ENCODE results near the gene DENND5A. TPM values are rescaled to one million over a fixed set of nuclear protein-coding genes. Genes with fewer than 3 reads are reported as not detected.
A peak's percentile ranks its signal among the peaks of the same experiment; 100 is the strongest.

The DENND5A gene
- total RNA-seq, 1 experiment from 2014 or later, result 136 TPM

GRCh38 chr11:9285850-9286587 is 20.9 kb upstream of the DENND5A start (continued):
- no peak for TF ChIP-seq POLR2AphosphoS5 (IDR thresholded peaks at IDR 0.05; ENCODE audit: low read depth, low read length)

GRCh38 chr11:9280655-9281301 is 15.6 kb upstream of the DENND5A start:
- DNase-seq (ENCODE audit: low read depth, low spot score), result no peak
- no peaks in the 10 kb centered on the region for H3K9me3 ChIP-seq (ENCODE audit: control insufficient read depth, insufficient read depth, low read depth, low read length)
- in situ Hi-C loops (cut with HindIII; ENCODE audit: low pct_unique_long_range_greater_than_20kb, low sequenced_read_pairs), result loop anchor here (5.0 kb wide), 1 partner anchor 37 kb away; no protein-coding TSS in a partner anchor
- no peak overlapping the region for H3K4me3 ChIP-seq (ENCODE audit: low read depth in 2 of 2, low read length in 2 of 2)
- peaks cover 6% of the 10 kb centered on the region for H3K36me3 ChIP-seq (ENCODE audit: control insufficient read depth, insufficient read depth, low read length)
- BruUV-seq (replicated peaks), result no TSS peak
- POLR2A ChIA-PET, result no interaction called here
- ATAC-seq, result peak; percentile 51
- H3K27me3 ChIP-seq (ENCODE audit: control insufficient read depth, insufficient read depth, low read length), result no peaks in the 10 kb centered on the region
- no peak overlapping the region for H3K27ac ChIP-seq (ENCODE audit: low read length)
- H3K4me1 ChIP-seq (ENCODE audit: control insufficient read depth, insufficient read depth, low read length), result peaks cover 9% of the 10 kb centered on the region; the same call in 1 of the 2 replicates
- CTCF ChIA-PET, result interaction anchor here (0.7 to 0.8 kb wide), 2 partner anchors 61 to 104 kb away, joined by 4 to 5 read pairs; no protein-coding TSS in a partner anchor
- intact Hi-C loops (cut with micrococcal nuclease; ENCODE audit: unreplicated experiment), result no loop called here
- TF ChIP-seq SIN3A (IDR thresholded peaks at IDR 0.05; ENCODE audit: borderline replicate concordance, insufficient read depth, low read depth, low read length) (no peak), POLR2AphosphoS5 (IDR thresholded peaks at IDR 0.05; ENCODE audit: low read depth, low read length) (0 out of 2 replicates have a peak, but pooled peaks have one; percentile 2), TCF7L2 (IDR thresholded peaks at IDR 0.05; ENCODE audit: low read depth, low read length) (no peak), REST (IDR thresholded peaks at IDR 0.05; ENCODE audit: insufficient read depth in 1 of 2, low read depth in 2 of 2, low read length in 1 of 2) (no peak)

GRCh38 chr11:9277176-9277575 is 12.0 kb upstream of the DENND5A start:
- CTCF ChIA-PET, result no interaction called here
- DNase-seq (ENCODE audit: low read depth, low spot score) (no peak), ATAC-seq (no peak)
- H3K27ac ChIP-seq (ENCODE audit: low read length), result no peak overlapping the region
- no peaks in the 10 kb centered on the region for H3K9me3 ChIP-seq (ENCODE audit: control insufficient read depth, insufficient read depth, low read depth, low read length)
- intact Hi-C loops (cut with micrococcal nuclease; ENCODE audit: unreplicated experiment) (no loop called here), in situ Hi-C loops (cut with HindIII; ENCODE audit: low pct_unique_long_range_greater_than_20kb, low sequenced_read_pairs) (no loop called here)
- H3K4me1 ChIP-seq (ENCODE audit: control insufficient read depth, insufficient read depth, low read length), result peaks cover 9% of the 10 kb centered on the region; the same call in 1 of the 2 replicates
- H3K36me3 ChIP-seq (ENCODE audit: control insufficient read depth, insufficient read depth, low read length), result peaks cover 6% of the 10 kb centered on the region
- BruUV-seq (replicated peaks), result no TSS peak
- no peak overlapping the region for H3K4me3 ChIP-seq (ENCODE audit: low read depth in 2 of 2, low read length in 2 of 2)
- no peak for TF ChIP-seq CTCF (IDR thresholded peaks at IDR 0.05)
- TF ChIP-seq TCF7L2 (IDR thresholded peaks at IDR 0.05; ENCODE audit: low read depth, low read length), result no peak
- TF ChIP-seq POLR2AphosphoS5 (IDR thresholded peaks at IDR 0.05; ENCODE audit: low read depth, low read length), result no peak
- no peak for TF ChIP-seq SIN3A (IDR thresholded peaks at IDR 0.05; ENCODE audit: borderline replicate concordance, insufficient read depth, low read depth, low read length)
- TF ChIP-seq REST (IDR thresholded peaks at IDR 0.05; ENCODE audit: insufficient read depth in 1 of 2, low read depth in 2 of 2, low read length in 1 of 2), result no peak
- H3K27me3 ChIP-seq (ENCODE audit: control insufficient read depth, insufficient read depth, low read length), result no peaks in the 10 kb centered on the region
- POLR2A ChIA-PET, result no interaction called here

Data from Panc1 (cell line).